Iris pigment epithelial cell (primary cell): ENCODE results near the gene SPATA31D1.

Experiments used
- DNase-seq: peaks from one replicate; pipeline ENCODE4 v3.0.0-alpha.2; 2011; ENCODE audit warnings: low read depth

Gene SPATA31D1

GRCh38 chr9:82022121-82022520, 33.5 kb downstream of the SPATA31D1 start:
- no peak for DNase-seq

GRCh38 chr9:82024908-82025307, 36.3 kb downstream of the SPATA31D1 start:
- no peak for DNase-seq

GRCh38 chr9:82031538-82032280, 43.1 kb downstream of the SPATA31D1 start:
- peak; percentile 91 for DNase-seq

GRCh38 chr9:82034956-82035731, 46.6 kb downstream of the SPATA31D1 start:
- DNase-seq = no peak

GRCh38 chr9:82036086-82036485, 47.5 kb downstream of the SPATA31D1 start:
- no peak for DNase-seq

- peak; percentile 68 for DNase-seq
Observed at GRCh38 chr9:82037126-82037525, 48.6 kb downstream of the SPATA31D1 start.

GRCh38 chr9:82038897-82039296, 50.3 kb downstream of the SPATA31D1 start:
- DNase-seq = no peak
